SU-DHL-6 (cell line): ENCODE data around the gene C1QL2.

Source experiments
- CTCF ChIP-seq: fragments of 200-600 bp; sonication (generic); IDR thresholded peaks from one replicate; pipeline ENCODE4 v1.5.1; 2017; ENCODE audit warnings: antibody characterized with exemption, mild to moderate bottlenecking, low read length, moderate library complexity; ENCODE audit not compliant: insufficient read depth, poor library complexity, severe bottlenecking
- EZH2phosphoT487 ChIP-seq: fragments of 200-600 bp; sonication (generic), shearing (Covaris generic); conservative IDR thresholded peaks from 2 replicates; pipeline ENCODE4 v1.6.1; 2018; ENCODE audit warnings: mild to moderate bottlenecking, antibody characterized with exemption, low read length, moderate library complexity, mixed read lengths

- TF ChIP-seq EZH2phosphoT487 (no peak), CTCF (no peak)
Observed at GRCh38 chr2:119137502-119137901, 21.0 kb downstream of the C1QL2 start.
